Renal pelvis (tissue), 4 donors: ENCODE data around the gene BRD4. TPM values are rescaled to one million over a fixed set of nuclear protein-coding genes. Genes with fewer than 3 reads are reported as not detected.
"Not testable (repeated sequence)": the region's sequence is repeated elsewhere in the genome, so short reads cannot be mapped to it uniquely, and the experiment has no call there.

Source experiments
- DNase-seq: peaks from one replicate; pipeline ENCODE4 v3.0.0-alpha.2; 2013
- polyA plus RNA-seq, 3 donors: library from polyadenylated mRNA; unstranded; fragments of 120-200 nt; gene quantifications; one replicate each; pipeline ENCODE4 v1.2.1, GENCODE V29; 2013; ENCODE audit not compliant: insufficient read length in 3 of 3

The BRD4 gene
- polyA plus RNA-seq, 3 donors = 51.6 to 59.8 (median 58.6) TPM

DNA sequence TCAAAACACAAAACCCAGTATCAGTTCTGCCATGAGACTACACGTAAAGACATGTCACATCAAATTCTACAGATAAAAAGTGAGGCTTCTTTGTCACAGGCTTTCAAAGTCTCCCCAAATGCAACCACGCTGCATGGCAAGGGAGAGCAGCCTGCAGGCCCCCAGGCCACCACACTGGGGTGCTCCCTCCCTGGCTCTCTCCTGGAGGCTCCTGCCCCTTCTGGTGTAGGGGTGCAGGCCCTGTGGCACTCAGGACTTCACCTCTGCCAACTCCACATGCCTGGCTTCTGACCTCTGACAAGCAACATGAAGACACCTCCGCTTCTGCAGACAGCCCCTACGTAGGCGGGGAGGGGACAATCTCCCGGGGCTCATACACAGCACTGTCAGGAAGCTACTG, 32.9 kb upstream of the BRD4 start:
- DNase-seq = no peak

DNA sequence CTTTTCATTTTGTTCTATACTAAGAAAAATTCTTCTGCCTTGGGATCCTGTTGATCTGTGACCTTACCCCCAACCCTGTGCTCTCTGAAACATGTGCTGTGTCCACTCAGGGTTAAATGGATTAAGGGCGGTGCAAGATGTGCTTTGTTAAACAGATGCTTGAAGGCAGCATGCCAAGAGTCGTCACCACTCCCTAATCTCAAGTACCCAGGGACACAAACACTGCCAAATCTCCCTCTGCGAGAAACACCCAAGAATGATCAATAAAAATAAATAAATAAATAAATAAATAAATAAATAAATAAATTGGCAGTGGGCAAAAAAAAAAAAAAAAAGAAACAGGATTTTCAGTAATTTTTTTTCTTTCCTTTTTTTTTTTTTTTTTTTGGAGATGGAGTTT, 31.5 kb upstream of the BRD4 start:
- not testable (repeated sequence) for DNase-seq

DNA sequence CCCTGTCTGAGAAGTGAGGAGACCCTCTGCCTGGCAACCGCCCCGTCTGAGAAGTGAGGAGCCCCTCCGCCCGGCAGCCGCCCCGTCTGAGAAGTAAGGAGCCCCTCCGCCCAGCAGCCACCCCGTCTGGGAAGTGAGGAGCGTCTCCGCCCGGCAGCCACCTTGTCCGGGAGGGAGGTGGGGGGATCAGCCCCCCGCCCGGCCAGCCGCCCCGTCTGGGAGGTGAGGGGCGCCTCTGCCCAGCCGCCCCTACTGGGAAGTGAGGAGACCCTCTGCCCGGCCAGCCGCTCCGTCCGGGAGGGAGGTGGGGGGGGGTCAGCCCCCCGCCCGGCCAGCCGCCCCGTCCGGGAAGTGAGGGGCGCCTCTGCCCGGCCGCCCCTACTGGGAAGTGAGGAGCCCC, 30.7 kb upstream of the BRD4 start:
- DNase-seq = not testable (repeated sequence)

DNA sequence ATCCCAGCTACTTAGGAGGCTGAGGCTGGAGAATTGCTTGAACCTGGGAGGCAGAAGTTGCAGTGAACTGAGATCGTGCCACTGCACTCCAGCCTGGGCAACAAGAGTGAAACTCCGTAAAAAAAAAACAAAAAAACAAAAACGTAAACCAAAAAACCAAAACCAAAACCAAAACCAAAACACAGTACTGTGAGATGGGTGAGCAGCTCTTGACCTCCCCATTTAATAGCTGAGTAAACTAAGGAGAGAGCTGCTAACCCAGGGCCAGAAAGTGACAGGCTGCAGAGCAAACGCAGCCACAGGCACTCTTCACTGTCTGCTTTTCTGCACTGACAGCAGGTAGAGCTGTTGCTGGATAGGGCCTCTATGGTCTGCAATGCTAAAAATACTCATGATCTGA, 27.7 kb upstream of the BRD4 start:
- DNase-seq = not testable (repeated sequence)

DNA sequence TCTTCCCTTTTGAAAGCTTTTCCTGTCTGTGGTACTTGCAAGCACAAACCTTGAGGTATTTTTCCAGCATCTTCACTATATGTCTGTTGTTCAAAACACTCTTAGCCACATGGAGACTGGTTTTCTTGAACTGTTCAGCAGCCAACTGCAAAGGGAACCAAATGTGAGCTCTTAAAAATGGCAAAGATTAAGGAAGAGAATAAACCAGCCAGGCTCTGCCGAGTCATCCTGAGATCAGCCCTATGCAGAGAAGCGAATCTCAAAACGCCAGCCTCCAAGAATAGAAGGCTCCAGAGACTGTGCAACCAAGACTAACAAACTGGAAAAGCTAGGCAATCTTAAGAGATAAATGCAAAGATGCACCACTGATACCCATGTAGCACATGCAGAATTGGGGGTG, 26.6 kb upstream of the BRD4 start:
- no peak for DNase-seq

DNA sequence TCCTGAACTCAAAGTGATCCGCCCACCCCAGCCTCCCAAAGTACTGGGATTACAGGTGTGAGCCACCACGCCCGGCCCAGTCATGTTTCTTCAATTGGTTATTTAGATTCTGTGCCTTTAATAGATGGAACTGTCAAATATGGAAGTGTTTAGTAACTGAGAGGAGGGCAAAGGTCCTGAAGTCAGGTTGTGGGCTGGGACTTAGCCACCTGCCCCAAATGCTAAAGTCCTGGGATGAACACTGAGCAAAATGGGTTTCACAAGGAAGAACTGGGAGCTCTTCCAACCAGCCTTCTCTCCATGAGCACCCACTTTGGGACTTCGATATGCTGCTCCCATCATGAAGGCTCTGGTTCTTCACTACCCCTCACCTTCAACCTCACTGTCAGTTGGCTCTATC, 25.6 kb upstream of the BRD4 start:
- no peak for DNase-seq

DNA sequence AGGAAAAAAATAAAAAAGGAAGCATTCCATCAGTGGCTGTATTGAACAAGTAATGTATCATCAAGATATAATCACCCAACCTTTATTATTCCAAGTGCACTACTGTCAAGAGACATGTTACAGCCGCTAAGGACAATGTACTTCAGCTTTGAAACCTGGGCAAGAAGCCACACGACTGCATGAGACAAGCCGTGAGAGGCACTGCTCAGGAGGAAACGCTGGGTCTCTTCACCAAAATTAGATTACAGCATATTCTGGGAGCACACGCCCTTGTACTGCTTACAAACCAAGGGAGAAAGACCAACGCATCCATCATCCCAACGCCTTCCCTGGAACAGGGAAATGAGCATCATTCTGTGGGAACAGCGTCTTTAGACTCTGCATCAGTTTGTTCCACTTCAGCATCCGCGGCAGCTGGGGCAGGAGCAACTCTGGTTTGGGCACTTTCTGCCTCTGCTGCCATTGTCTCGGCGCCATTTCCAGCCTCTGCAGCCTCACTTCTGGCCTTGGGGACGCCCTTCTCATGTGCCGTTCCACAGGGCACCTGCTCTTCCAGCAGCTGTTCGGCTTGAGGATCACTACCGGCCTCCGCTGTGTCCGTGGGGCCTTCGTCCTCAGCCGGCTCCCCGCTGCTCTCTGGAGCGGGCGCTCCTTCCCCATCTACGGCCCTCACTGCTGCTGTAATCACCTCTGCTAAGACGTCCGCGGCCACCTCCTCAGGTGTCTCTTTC, 22.4 kb upstream of the BRD4 start:
- DNase-seq = no peak

DNA sequence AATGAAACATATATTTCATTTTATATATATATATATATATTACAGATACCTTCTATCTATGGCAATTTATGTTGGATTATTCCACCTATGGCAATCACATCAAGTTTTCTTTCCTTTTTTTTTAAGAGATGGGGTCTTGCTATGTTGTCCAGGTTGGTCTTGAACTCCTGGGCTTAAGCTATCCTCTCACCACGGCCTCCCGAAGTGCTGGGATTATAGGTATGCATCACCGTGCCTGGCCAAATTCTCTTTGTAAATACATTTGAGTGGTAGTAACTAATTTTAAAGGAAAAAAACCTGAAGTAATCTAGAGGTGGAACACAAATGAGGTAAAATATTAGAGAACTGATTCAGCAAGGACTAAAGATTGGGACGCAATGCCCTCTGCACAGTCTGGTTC, 21.6 kb upstream of the BRD4 start:
- DNase-seq = no peak

DNA sequence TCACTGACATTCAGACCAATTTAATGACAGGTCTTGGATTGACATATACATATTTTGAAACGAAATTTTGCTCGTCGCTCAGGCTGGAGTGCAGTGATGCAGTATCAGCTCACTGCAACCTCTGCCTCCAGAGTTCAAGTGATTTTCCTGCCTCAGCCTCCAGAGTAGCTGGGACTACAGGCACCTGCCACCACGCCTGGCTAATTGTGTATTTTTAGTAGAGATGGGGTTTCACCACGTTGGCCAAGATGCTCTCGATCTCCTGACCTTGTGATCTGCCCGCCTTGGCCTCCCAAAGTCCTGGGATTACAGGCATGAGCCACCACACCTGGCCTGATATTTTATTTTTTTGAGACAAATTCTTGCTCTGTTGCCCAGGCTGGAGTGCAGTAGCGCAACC, 20.2 kb upstream of the BRD4 start:
- DNase-seq = not testable (repeated sequence)

DNA sequence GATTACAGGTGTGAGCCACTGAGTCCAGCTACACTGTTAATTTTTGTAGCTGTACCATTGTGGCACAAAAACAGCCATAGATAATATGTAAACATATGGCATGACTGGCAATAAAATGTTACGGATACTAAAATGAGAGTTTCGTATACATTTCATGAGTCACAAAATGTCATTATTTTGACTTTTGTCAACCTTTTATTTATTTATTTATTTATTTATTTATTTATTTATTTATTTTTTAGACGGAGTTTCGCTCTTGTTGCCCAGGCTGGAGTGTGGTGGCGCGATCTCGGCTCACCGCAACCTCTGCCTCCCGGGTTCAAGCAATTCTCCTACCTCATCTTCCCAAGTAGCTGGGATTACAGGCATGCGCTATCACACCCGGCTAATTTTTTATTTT, 9.0 kb upstream of the BRD4 start:
- DNase-seq = not testable (repeated sequence)

DNA sequence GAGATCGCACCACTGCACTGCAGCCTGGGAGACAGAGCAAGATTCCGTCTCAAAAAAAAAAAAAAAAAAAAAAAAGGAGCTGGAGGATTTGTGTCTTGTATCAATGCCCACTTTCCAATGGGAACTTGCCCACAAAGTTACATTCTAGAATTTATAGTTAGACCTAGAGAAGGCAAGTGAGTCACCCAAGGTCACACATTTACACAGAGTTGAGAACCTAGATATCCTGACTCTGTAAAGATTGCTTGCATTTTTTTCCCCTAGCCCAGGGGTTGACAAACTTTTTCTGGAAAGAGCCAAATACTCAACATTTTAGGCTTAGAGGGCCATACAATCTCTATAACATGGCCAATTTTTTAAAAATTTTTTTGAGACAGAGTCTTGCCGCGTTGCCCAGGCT, 7.7 kb upstream of the BRD4 start:
- no peak for DNase-seq

DNA sequence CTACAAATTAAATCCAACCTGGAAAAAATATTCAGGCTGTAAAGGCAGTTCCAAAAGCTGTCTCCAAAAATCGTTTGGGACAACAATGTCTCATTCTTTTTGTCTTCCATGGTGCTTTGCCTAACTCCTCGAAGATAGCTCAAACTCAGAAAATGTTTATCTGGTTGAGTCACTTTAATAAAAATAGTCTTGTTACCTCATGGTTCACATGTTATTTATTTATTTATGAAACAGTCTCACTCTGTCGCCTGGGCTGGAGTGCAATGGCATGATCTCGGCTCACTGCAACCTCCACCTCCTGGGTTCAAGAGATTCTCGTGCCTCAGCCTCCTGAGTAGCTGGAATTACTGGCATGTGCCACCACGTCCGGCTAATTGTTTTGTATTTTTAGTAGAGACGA, 4.9 kb upstream of the BRD4 start:
- DNase-seq = no peak

DNA sequence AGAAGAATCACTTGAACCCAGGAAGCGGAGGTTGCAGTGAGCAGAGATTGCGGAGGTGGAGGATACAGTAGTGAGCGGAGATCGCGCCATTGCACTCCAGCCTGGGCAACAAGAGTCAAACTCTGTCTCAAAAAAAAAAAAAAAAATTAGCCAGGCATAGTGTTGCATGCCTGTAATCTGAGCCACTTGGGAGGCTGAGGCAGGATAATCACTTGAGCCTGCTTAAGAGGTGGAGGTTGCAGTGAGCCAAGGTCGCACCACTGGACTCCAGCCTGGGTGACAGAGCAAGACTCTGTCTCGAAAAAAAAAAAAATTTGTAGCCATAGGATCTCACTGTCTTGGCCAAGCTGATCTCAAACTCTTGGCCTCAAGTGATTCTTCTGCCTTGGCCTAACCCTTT, 3.7 kb upstream of the BRD4 start:
- not testable (repeated sequence) for DNase-seq

DNA sequence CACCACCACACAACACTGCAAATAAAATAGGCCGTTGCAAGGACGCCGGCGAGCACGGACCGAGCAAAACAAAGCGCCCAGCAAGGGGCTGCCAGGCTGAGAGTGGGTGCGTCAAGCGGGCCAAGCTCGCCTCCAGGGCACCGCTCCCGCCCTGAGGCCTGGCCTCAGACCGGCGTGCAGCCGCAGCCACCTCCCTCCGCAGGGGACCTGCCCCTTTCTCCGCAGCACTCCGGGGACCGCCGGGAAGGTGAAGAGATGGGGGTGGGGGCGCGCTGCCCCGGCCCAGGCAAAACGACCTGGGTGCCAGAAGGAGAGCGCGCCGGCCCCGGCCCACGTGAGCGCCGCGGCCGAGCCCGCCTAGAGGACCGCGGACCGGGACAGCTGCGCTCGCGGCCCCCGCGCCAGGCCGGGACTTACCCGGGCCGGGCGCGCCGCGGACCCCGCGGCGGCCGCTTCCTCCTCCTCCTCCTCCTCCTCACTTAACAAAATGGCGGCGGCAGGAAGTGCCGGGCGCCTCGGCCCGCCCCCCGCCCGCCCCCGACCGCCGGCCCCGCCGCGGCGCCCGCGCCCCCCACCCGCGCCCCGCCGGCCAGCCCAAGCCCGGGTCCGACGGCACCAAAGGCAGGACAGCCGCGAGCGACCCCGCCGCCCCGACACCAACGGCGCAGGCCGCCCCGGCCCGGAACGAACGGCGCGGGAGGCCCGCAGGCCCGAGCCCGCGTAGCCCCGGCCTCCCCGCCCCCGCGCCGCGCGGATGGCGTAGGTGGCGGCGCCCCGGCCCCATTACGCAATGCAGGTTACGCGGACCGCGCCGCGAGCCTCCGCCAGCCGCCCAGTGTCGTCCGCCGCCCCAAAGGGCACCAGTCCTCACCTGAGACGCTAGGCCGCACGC, 674 bp downstream of the BRD4 start:
- no peak for DNase-seq

DNA sequence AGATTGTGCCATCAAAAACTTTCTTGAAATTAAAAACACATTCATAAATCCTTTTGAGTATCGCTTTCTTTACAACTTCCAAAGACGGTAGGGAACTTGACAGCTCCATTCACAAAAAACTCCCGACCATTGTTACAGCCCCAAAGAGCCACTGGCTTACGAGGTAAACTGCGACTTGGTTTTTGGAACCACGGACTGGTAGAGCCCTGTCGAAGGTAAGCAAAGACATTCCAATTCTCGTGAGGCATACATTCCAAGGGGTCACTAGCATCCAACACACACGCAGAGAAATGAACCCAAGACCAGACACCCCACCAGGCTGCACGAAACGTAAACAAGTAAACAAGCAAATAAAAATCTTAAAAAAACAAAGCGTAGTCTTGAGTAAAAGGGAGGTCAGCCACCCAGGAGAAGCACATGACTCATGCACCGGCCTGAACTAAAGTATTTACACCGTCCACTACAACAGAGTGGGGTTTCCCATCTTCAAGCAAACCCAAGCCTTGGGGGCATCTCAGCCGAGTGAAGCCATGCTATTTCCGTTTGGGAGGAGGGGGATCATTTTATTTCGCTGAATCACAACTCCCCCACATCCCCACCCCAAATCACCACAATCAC, 1.4 kb downstream of the BRD4 start:
- DNase-seq = no peak

DNA sequence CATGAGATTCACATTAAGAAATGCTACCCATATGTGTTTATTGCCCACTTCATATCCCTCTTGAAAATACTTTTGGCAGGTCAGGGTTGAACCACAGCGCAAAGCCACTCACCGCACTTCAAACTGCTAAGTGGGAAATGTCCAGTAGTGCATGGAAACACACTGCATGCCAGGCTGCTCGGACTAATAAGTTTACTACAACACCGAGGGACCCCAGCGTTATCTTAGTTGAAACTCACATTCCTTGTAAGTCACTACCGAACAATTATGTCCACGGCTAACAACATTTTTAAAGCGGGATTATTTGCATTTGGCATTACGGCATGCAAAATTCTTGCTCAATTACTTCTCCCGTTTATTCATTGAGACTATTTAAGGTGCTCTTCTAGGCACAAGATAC, 4.0 kb downstream of the BRD4 start:
- no peak for DNase-seq

DNA sequence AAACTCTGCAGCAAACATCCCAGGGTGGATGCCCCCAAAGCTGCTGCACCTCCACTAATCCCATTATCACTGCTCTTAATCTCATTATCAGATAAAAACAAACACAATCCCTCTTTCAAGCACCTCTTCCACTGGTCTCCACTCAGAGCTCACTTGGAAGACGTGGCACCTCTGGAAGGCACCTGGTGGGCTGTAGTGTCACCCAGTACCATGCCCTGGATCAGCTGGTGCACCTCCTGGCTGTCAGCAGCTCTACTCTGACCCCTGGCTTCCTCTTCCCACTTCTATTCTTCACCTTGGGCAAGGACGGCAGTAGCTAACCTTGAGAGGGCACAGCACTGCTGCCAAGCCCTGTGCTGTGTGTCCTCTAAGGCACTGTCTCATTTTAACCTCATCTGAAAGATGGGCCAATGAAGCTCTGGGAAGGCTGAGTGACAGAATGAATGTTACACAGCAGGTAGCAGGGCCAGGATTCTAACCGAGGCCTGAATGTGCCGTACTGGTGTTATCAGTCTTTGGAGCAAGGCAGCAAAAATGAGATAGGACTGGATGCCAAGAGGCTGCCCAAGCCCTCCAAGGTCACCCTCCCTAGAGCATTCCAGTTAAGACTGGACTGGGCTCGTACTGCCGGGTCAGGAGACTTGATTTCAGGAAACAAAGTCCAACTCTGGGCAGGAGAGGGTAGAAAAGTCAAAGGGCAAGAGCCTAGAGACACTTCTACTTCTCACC, 7.4 kb downstream of the BRD4 start:
- DNase-seq = no peak

DNA sequence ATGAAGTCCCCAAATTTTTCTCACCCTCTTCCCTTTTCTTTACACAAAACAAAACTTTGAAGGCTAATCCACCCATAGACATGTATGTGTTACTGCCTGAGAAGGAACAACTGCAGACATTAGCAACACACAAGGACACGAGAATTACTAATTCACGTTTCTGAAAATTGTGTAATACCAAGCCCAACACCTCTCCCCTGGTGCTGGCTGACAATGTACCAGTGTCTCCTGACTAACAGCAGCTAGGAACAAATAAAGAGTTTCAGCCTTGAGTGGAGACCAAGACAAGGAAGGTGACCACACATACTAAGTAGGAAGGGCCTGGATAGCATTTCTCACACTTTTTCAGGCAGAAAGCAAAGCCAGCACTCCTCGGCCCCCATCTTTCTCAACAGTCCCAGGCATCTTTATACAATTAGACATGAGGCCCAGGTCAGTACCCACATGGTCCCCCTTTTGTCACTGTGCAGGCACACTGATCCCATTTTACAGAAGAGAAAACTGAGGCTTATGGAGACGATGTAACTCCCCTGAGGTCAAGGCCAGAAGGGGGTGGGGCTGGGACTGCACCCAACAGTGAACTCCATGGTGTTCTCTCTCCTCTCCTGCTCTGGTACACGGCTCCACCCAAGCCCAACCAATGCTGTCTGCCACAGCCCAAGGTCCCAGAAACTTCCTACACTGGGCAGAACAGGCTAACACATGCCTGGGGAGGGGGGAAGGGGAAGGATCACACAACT, 8.7 kb downstream of the BRD4 start:
- no peak for DNase-seq

DNA sequence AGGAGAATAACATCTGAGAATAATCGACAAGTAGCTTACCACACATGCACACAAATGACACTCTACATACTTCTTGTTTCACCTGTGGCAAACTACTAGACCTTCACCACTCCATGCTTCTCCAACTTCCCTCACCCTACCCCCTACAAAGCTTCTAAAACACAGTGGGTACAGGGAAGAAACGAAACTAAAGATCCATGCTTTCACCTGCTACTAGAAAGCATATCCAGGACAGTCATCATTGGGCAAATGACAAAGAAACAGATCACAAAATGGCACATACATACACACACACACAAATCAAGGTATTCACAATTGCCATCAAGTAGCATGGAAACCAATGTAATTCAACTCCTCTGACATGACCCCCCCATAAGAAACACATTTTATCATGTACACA, 10.6 kb downstream of the BRD4 start:
- no peak for DNase-seq

DNA sequence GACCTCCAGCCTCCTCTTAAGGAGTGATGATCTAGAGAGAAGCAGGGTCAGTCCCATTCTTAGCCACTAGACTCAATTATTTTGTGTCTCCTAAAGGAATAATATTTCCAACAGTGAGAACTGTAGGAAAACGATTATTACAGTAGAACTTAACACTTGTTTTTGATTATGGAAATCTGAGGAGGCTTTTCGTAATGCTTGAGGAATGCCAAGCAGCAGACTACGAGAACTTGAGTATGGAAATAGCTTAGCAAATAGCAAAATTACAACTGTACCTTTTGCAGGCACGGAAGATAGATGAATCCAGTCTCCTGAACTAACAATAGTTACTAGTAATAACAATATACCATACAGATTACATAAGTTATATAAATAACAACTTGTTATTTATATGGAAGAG, 12.2 kb downstream of the BRD4 start:
- no peak for DNase-seq

DNA sequence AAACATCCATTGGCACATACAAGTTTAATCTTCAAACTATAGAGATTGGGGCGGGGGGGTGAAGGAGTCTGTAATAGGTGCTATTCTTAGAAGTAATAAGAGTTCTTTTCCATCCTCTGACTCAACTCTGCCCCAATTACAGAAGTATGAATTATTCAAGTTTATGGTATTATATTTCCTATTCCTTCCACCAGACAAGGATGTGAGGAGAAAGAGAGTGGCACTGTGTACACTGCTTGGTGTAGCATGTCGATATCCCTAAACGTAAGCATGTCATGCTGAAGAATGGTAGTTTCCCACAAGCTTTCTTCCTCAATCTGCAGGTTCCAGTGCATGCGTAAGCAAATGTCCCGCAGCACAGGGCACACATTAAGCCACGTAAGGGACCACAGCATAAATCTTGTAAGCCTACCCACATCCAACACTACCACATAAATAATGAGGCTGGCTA, 14.1 kb downstream of the BRD4 start:
- no peak for DNase-seq
